ENCODE results near the gene MAGI2. TPM values are rescaled to one million over a fixed set of nuclear protein-coding genes. Genes with fewer than 3 reads are reported as not detected.
A peak's percentile ranks its signal among the peaks of the same experiment; 100 is the strongest.

Gene MAGI2
- total RNA-seq, 1 donor from 2014 or later, result 0.26 TPM

- DNase-seq (ENCODE audit: low read depth in 2 of 2), result no peak
Measured at GRCh38 chr7:79302293-79302692, 151.2 kb downstream of the MAGI2 start.

- no peak for DNase-seq (ENCODE audit: low read depth in 2 of 2)
Measured at GRCh38 chr7:79301419-79301818, 152.0 kb downstream of the MAGI2 start.

GRCh38 chr7:79300573-79300972, 152.9 kb downstream of the MAGI2 start:
- no peak for DNase-seq (ENCODE audit: low read depth in 2 of 2)

GRCh38 chr7:79298145-79298760, 155.2 kb downstream of the MAGI2 start:
- peak; percentile 24 to 60 for DNase-seq (ENCODE audit: low read depth in 2 of 2)

DNA sequence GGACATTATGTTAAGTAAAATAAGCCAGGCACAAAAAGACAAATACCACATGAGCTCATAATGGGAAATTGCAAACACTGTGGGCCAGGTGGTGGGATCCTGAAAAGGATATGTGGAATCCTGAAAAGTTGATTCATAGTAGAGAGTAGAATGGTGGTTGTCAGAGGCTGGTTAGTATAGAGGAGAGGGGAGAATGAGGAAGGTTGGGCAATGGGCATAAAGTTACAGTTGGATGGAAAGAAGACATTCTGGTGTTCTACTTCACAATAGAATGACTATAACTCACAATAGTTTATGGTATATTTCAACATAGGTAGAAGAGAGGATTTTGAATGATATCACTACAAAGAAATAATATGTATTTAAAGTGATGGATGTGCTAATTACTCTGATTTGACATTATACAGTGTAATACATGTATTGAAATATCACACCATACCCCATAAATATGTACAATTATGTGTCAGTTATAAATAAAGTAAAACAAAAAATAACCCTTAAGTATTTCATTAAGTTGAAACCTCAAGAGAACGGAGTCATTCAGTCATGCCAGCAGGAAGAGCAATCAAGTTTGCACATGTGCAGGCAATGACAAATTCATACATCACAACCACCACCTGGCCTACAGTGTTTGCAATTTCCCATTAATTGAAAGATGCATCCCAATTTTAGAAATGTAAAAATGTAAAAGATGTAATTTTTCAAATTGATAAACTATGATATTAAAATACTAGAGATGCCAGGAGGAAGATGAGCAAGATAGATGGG, 156.7 kb downstream of the MAGI2 start:
- no peak for DNase-seq (ENCODE audit: low read depth in 2 of 2)

DNA sequence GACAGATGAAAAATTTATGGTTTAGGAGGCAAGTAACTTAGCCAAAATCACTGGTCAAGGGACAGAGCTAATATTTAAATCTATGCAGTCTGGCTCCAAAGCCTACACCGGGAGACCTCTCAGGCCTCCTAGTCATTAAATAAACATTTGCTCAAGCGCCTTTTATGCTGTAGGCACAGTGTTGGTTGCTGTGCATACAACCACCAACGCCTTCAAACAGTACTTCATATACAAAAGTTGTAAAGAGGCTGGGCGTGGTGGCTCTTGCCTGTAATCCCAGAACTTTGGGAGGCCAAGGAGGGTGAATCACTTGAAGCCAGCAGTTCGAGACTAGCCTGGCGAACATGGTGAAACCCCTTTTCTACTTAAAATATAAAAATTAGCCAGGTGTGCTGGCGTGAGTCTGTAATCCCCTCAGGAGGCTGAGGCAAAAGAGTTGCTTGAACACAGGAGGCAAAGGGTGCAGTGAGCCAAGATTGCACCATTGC, 159.8 kb downstream of the MAGI2 start:
- DNase-seq (ENCODE audit: low read depth in 2 of 2), result no peak

- no peak for DNase-seq (ENCODE audit: low read depth in 2 of 2)
Measured at GRCh38 chr7:79292834-79293233, 160.6 kb downstream of the MAGI2 start.

- no peak for DNase-seq (ENCODE audit: low read depth in 2 of 2)
Measured at GRCh38 chr7:79291498-79291865, 162.0 kb downstream of the MAGI2 start.

DNA sequence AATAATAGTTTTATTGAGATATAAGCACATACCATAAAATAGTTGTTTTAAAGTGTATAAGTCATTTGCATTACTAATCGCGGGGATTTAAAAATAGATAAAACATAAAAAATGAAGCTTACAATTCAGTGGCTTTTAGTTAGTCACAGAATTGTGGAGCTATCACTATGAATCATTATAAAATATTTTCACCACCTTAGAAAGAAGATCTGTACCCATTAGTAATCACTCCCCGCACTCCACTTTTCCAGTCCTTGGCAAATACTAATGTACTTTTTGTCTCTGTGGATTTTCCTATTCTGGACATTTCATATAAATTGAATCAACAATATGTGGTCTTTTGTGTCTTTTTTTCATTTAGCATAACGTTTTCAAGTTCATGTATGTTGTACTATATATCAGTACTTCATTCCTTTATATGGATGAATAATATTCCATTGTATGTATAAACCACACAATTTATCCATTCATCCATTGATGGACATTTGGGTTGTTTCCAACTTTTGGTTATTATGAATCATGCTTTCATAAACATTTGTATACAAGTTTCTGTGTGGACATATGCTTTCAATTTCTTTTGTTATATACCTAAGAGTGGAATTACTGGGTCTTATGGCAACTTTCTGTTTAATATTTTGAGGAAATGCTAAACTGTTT, 162.5 kb downstream of the MAGI2 start:
- no peak for DNase-seq (ENCODE audit: low read depth in 2 of 2)

DNA sequence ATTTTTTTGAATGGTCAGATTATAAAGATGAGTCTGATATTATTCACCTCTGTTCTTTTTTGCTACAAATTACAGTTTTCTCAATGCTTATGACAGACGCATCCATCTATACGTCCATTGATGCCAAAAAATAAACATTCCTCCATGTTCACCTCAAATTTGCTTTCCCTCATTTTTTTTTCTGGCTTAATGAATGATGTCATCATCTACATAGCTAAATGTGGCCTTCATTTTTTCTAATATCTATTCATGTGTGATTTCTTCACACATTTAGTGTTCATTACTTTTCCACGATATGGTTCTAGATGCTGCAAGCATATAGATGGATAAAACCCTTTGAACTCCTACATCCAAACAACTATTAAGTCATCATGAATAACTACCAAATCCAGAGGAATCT, 163.1 kb downstream of the MAGI2 start:
- DNase-seq (ENCODE audit: low read depth in 2 of 2), result no peak

GRCh38 chr7:79288655-79289054, 164.8 kb downstream of the MAGI2 start:
- no peak for DNase-seq (ENCODE audit: low read depth in 2 of 2)

- DNase-seq (ENCODE audit: low read depth in 2 of 2), result no peak
Measured at GRCh38 chr7:79287981-79288380, 165.5 kb downstream of the MAGI2 start.

DNA sequence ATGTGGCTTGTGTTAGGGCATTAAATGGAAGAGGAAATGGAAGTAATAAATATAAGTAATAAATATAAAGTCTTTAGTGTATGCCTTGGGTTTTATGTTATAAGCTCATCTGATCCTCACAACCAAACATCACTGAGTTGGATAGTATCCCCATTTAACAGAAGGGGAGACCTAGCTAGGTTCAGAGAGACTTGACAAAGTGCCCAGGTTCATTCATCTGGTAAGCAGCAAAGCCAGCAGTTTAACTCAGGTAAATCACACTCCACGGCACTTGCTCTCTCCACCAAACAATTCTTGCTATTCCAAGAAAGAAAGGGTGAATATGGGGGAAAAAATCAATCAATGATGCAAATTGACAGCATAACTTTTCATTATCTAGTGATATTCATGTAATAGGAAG, 167.3 kb downstream of the MAGI2 start:
- DNase-seq (ENCODE audit: low read depth in 2 of 2), result no peak

- DNase-seq (ENCODE audit: low read depth in 2 of 2), result no peak
Measured at GRCh38 chr7:79285756-79286155, 167.7 kb downstream of the MAGI2 start.

DNA sequence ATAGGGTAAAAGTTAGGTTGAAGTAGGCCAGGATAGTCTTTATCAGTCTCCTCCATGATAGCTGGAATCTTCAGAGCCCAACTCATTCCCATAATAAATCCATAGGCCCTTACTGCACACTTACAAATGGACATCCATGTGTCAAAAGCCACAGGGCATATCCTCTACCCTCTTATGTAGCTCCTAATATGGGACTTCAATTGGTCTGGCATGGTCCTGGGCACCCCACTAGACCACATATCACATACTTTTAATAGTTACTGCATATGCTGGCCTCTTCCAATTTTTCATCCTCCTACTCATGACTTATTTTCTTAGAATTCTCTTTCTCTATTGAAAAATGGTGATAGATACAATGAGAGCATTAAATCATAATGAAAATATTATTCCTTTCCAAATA, 169.3 kb downstream of the MAGI2 start:
- DNase-seq (ENCODE audit: low read depth in 2 of 2), result no peak

DNA sequence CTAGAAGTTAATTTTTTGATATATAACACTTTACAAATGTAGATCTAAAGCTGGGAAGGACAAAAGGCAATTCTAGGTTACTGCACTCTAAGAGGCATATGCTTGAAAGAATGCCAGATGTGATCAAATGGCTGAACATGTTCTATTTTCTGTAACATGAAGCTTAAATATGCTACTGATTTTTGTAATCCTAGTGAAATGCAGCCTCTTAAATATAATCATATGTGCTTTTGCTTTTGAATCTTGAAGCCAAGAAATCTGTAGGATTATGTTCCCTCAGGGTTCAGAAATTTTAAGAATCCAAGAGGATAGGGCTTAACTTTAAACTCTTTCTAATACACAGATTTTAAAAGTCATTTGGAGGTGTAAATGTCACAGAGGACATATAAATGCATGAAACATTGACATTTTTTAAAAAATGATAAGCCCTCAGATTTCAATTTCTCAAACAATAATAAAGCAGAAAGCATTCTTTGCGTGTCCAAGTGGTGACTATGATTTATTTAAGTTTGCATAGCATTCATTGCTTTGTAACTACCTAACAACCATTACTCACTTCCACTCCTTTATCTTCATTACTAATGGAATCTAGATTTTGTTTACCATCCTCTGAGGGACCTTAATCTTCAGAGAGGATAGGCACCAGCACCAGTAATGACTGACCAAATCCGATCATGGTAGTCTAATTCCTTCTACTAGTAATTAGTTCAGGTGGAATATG, 170.4 kb downstream of the MAGI2 start:
- peak in 1 of 2 donors; percentile 39 for DNase-seq (ENCODE audit: low read depth in 2 of 2)

DNA sequence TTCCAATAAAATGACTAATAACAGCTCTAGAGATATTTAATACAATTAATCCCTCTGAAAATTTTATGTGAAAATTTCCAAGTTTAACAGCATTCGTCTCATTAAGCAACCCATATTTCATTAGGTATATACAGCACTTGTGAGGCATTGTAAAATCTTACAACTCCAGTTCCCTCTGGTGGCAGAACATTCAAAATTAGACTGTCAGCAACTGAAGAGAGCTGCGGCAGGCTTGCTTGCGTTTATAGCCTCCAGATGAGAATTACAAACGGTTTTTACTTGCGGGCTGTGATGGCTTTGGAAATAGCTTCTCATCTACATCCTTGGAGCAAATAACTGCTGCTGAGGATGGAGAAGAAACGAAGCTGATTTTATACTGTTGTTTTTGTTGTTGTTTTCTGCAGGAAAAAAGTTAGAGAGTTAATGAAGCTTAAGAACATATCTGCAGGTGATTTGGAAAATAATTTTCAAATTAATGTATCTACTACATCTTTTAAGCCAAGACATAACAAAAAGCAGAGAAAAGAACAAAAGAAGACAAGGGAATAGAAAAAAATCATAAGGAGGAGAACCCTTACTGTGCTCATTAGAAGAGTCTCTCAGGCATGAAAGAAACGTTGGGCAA, 171.3 kb downstream of the MAGI2 start:
- DNase-seq (ENCODE audit: low read depth in 2 of 2), result peak in 1 of 2 donors; percentile 27

- no peak for DNase-seq (ENCODE audit: low read depth in 2 of 2)
Measured at GRCh38 chr7:79281426-79281825, 172.0 kb downstream of the MAGI2 start.

DNA sequence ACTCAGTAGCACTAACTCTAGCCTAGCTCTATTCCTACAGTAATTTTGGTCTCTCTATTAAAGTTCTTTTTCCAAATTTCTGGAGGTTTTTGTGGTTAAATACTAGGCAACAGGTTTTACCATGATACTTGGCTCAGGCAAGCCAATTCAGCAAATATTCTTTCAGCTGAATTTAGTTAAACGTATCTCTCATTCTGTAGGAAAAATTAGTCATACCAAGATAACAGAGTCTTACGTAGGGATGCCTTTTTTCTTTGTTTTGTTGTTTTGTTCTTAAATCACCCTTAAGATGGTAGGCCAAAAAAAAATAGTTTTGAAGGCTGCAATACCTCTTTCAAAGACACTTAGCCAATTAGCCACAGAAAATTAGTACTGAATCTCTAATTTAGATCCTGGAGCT, 180.5 kb downstream of the MAGI2 start:
- DNase-seq (ENCODE audit: low read depth in 2 of 2), result no peak

DNA sequence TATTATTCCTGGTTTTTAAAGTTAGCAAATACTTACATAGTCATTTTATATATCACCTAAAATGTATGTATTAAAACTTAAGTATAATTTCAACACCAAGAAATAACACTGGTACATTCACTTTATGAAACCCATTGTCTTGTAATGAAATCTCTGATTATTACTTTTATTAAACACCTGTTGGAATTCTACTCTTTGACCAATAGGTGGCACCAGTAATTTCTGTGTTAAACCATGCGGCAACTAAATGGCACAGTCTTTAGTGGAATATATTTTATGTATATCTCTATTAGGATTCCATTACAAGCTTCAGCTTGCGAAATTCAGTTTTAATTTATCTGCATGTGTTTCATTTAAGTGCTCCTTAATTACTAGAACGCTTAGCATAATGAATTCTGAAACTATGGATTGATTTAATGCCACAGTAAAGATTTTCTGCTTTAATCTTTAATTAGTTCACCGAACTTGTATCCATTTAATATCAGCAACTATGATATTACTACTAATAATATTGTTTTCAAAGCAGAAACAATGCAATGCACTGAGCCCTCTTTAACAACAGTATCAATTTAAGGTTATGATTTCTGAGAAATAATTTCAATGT, 181.3 kb downstream of the MAGI2 start:
- DNase-seq (ENCODE audit: low read depth in 2 of 2), result peak; percentile 10 to 49

DNA sequence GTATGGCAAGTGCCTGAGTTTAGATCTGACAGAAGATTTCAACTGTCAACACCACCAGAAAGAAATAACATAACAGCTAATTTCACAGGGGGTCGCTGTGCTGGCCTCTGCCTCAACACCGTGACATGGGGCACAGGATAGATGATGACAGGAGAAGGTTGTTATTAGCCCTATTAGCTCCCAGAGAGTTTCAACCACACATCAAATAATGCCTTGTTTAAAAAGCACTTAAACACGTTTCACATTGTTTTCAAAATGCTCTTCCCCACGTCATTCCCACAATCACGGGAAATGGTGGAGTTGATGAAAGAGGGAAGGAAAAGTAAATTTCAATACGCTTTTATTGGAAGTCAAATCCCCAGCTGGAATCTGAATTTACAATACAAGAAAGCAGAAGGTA, 184.7 kb downstream of the MAGI2 start:
- peak in 1 of 2 donors; percentile 6 for DNase-seq (ENCODE audit: low read depth in 2 of 2)
